H1 (cell line): ENCODE measurements around the gene CKLF. TPM values are rescaled to one million over a fixed set of nuclear protein-coding genes. Genes with fewer than 3 reads are reported as not detected.
A peak's percentile ranks its signal among the peaks of the same experiment; 100 is the strongest.

Experiments
- CTCF ChIA-PET: fragments of 300-600 bp; sonication (Branson Sonifier 250); formaldehyde crosslinking; loops from one replicate; lab custom pipeline; 2021; ENCODE audit not compliant: partially characterized antibody; lab: Charles Lee
- POLR2A ChIA-PET: fragments of 300-600 bp; sonication (Branson Sonifier 250); formaldehyde crosslinking; loops from one replicate; lab custom pipeline; 2021; ENCODE audit warnings: inconsistent platforms; ENCODE audit not compliant: partially characterized antibody; lab: Charles Lee
- DNase-seq, 2 experiments: peaks; one replicate each; pipeline versions ENCODE4 v3.0.0 to v3.0.0-alpha.2; 2010 to 2022; ENCODE audit warnings: low spot score in 2 of 2, low read depth in 1 of 2, mixed read lengths in 1 of 2
- FAIRE-seq: peaks from 2 replicates; lab custom pipeline; 2011; peaks lifted over from hg19 to GRCh38; lab: Jason Lieb, UNC
- H2AFZ ChIP-seq: 2 replicates; pipeline ENCODE4 v1.8.1; 2012; ENCODE audit warnings: low read length, inconsistent platforms
- H2AK5ac ChIP-seq: 2 replicates; pipeline ENCODE4 v1.6.1; 2013; ENCODE audit warnings: low read depth, low read length
- H2BK120ac ChIP-seq: replicated peaks from 2 replicates; pipeline ENCODE3; 2013; ENCODE audit warnings: low read depth, low read length, inconsistent platforms
- H2BK12ac ChIP-seq: 2 replicates; pipeline ENCODE4 v1.6.1; 2013; ENCODE audit warnings: low read depth, low read length
- H2BK15ac ChIP-seq: 2 replicates; pipeline ENCODE4 v1.6.1; 2013; ENCODE audit warnings: low read length
- H2BK20ac ChIP-seq: 2 replicates; pipeline ENCODE4 v1.6.1; 2013; ENCODE audit warnings: low read length
- H2BK5ac ChIP-seq: 2 replicates; pipeline ENCODE4 v1.6.1; 2013; ENCODE audit warnings: low read depth, low read length
- H3K14ac ChIP-seq: 2 replicates; pipeline ENCODE4 v1.6.1; 2013; ENCODE audit warnings: inconsistent platforms; ENCODE audit not compliant: insufficient read length
- H3K18ac ChIP-seq: 2 replicates; pipeline ENCODE4 v1.6.1; 2013; ENCODE audit warnings: low read length; ENCODE audit errors: extremely low read depth
- H3K23ac ChIP-seq: 2 replicates; pipeline ENCODE4 v1.6.1; 2013; ENCODE audit warnings: inconsistent platforms; ENCODE audit not compliant: insufficient read length
- H3K23me2 ChIP-seq: 2 replicates; pipeline ENCODE4 v1.6.1; 2013; ENCODE audit warnings: low read depth, low read length
- H3K27ac ChIP-seq: 2 replicates; pipeline ENCODE4 v1.6.1; 2011; ENCODE audit warnings: low read depth, low read length, inconsistent platforms
- H3K27me3 ChIP-seq, 4 experiments: replicated peaks in 1 of 4; 1 replicate in 1 of 4; 2 replicates in 3 of 4; pipeline versions ENCODE4 v1.6.1 to v1.8.1; 2011 to 2013; ENCODE audit warnings: low read length in 3 of 4, mild to moderate bottlenecking in 3 of 4, inconsistent platforms in 2 of 4, mixed read lengths in 2 of 4, moderate library complexity in 1 of 4; ENCODE audit not compliant: control insufficient read depth in 3 of 4, insufficient read depth in 3 of 4; ENCODE audit errors: extremely low read depth in 1 of 4
- H3K36me3 ChIP-seq, 4 experiments: 2 replicates each; pipeline versions ENCODE4 v1.6.1 to v1.8.1; 2011 to 2013; ENCODE audit warnings: mild to moderate bottlenecking in 4 of 4, low read length in 3 of 4, moderate library complexity in 2 of 4, control low read depth in 1 of 4, inconsistent platforms in 1 of 4; ENCODE audit not compliant: insufficient read depth in 4 of 4, control insufficient read depth in 2 of 4
- H3K4ac ChIP-seq: replicated peaks from 2 replicates; pipeline ENCODE3; 2013; ENCODE audit warnings: low read length, low read depth, mixed read lengths, inconsistent platforms; ENCODE audit not compliant: insufficient read length
- H3K4me1 ChIP-seq, 4 experiments: replicated peaks in 1 of 4; 1 replicate in 1 of 4; 2 replicates in 3 of 4; pipeline versions ENCODE4 v1.6.1 to v1.8.1; 2011 to 2013; ENCODE audit warnings: low read length in 3 of 4, inconsistent platforms in 2 of 4, mixed read lengths in 1 of 4; ENCODE audit not compliant: insufficient read depth in 4 of 4, control insufficient read depth in 3 of 4
- H3K4me2 ChIP-seq, 2 experiments: 2 replicates each; pipeline versions ENCODE4 v1.6.1 to v1.8.1; 2011 to 2013; ENCODE audit warnings: low read depth in 2 of 2, low read length in 2 of 2, control low read depth in 1 of 2, inconsistent platforms in 1 of 2, mild to moderate bottlenecking in 1 of 2; ENCODE audit not compliant: insufficient read depth in 1 of 2
- H3K4me3 ChIP-seq, 4 experiments: fragments of 200-600, 300-600 bp in 1 of 4; sonication (generic), shearing (Covaris generic), sonication (Bioruptor Twin) in 1 of 4; 2 replicates each; pipeline versions ENCODE4 v1.5.1 to v1.8.1; 2011 to 2016; ENCODE audit warnings: low read length in 4 of 4, low read depth in 3 of 4, control low read depth in 2 of 4, inconsistent platforms in 2 of 4, mild to moderate bottlenecking in 2 of 4, mixed read lengths in 1 of 4, moderate library complexity in 1 of 4; ENCODE audit not compliant: insufficient read depth in 2 of 4; ENCODE audit errors: extremely low read depth in 1 of 4
- H3K56ac ChIP-seq: replicated peaks from 2 replicates; pipeline ENCODE3; 2013; ENCODE audit warnings: low read depth, mild to moderate bottlenecking, mixed read lengths, low read length, inconsistent platforms; ENCODE audit not compliant: insufficient read length
- H3K79me1 ChIP-seq: 2 replicates; pipeline ENCODE4 v1.6.1; 2013; ENCODE audit warnings: low read depth, low read length, control low read depth
- H3K79me2 ChIP-seq, 2 experiments: 2 replicates each; pipeline versions ENCODE4 v1.6.1 to v1.8.1; 2012 to 2013; ENCODE audit warnings: low read length in 2 of 2, mild to moderate bottlenecking in 2 of 2, inconsistent platforms in 1 of 2; ENCODE audit not compliant: insufficient read depth in 2 of 2, control insufficient read depth in 1 of 2
- H3K9ac ChIP-seq, 4 experiments: replicated peaks in 1 of 4; 1 replicate in 1 of 4; 2 replicates in 3 of 4; pipeline versions ENCODE4 v1.6.1 to v1.8.1; 2011 to 2013; ENCODE audit warnings: low read depth in 3 of 4, low read length in 3 of 4, control low read depth in 2 of 4, mild to moderate bottlenecking in 2 of 4, moderate library complexity in 2 of 4, inconsistent platforms in 1 of 4; ENCODE audit errors: extremely low read depth in 1 of 4
- H3K9me3 ChIP-seq, 2 experiments: 2 replicates each; pipeline versions ENCODE4 v1.6.1 to v1.8.1; 2012 to 2013; ENCODE audit warnings: mild to moderate bottlenecking in 2 of 2, moderate library complexity in 2 of 2, control low read depth in 1 of 2, inconsistent platforms in 1 of 2, low read depth in 1 of 2, low read length in 1 of 2, mixed read lengths in 1 of 2; ENCODE audit not compliant: insufficient read depth in 2 of 2
- H4K20me1 ChIP-seq, 2 experiments: replicated peaks in 1 of 2; 2 replicates each; pipeline versions ENCODE3 to v1.8.1; 2011 to 2013; ENCODE audit warnings: inconsistent platforms in 2 of 2, low read length in 2 of 2, mild to moderate bottlenecking in 1 of 2; ENCODE audit not compliant: insufficient read depth in 2 of 2, control insufficient read depth in 1 of 2
- H4K5ac ChIP-seq: 2 replicates; pipeline ENCODE4 v1.6.1; 2013; ENCODE audit warnings: low read length, low read depth, mixed read lengths, inconsistent platforms; ENCODE audit not compliant: insufficient read length
- H4K8ac ChIP-seq: 2 replicates; pipeline ENCODE4 v1.8.0; 2013; ENCODE audit warnings: mild to moderate bottlenecking, moderate library complexity, low read length, inconsistent platforms; ENCODE audit not compliant: insufficient read depth; ENCODE audit errors: extremely low read depth
- H4K91ac ChIP-seq: replicated peaks from 2 replicates; pipeline ENCODE3; 2013; ENCODE audit warnings: low read length, mixed read lengths, inconsistent platforms; ENCODE audit not compliant: insufficient read length
- E2F6 ChIP-seq: IDR thresholded peaks from 2 replicates; pipeline ENCODE4 v1.6.1; 2012; ENCODE audit warnings: inconsistent platforms
- EP300 ChIP-seq, 2 experiments: IDR thresholded peaks; 1 replicate in 1 of 2; 2 replicates in 1 of 2; pipeline ENCODE4 v1.6.1; 2011 to 2012; ENCODE audit warnings: low read depth in 2 of 2, low read length in 2 of 2, mild to moderate bottlenecking in 2 of 2, borderline replicate concordance in 1 of 2, inconsistent platforms in 1 of 2, moderate library complexity in 1 of 2
- NANOG ChIP-seq: IDR thresholded peaks from 2 replicates; pipeline ENCODE4 v1.6.1; 2011; ENCODE audit warnings: low read length, low read depth, mild to moderate bottlenecking, inconsistent platforms; ENCODE audit not compliant: insufficient read depth, poor library complexity, severe bottlenecking
- PHF8 ChIP-seq: fragments of 200-600 bp; sonication (generic); conservative IDR thresholded peaks from 2 replicates; pipeline ENCODE4 v1.7.1; 2012; ENCODE audit warnings: low read depth, mild to moderate bottlenecking, inconsistent platforms, low read length, moderate library complexity
- POU5F1 ChIP-seq: IDR thresholded peaks from 2 replicates; pipeline ENCODE4 v1.6.1; 2011; ENCODE audit warnings: low read depth, mild to moderate bottlenecking, low read length, moderate library complexity
- RBBP5 ChIP-seq: IDR thresholded peaks from 2 replicates; pipeline ENCODE4 v1.7.1; 2012; ENCODE audit warnings: low read depth, mild to moderate bottlenecking, inconsistent platforms, low read length, moderate library complexity, borderline replicate concordance
- RFX5 ChIP-seq: IDR thresholded peaks from 2 replicates; pipeline ENCODE4 v1.6.1; 2011; ENCODE audit warnings: low read depth, low read length, improper control_type of control experiment, borderline replicate concordance
- TAF7 ChIP-seq: optimal IDR thresholded peaks from 2 replicates; pipeline ENCODE3; 2011; ENCODE audit warnings: low read depth, mild to moderate bottlenecking, inconsistent platforms, low read length, moderate library complexity, borderline replicate concordance
- WGBS, 2 experiments: shearing (Covaris generic) in 1 of 2; methylation state at CpG; one replicate each; pipeline versions ENCODE4 v1.1.6 to v1.1.7; 2013 to 2015; ENCODE audit warnings: low lambda C conversion rate in 2 of 2, mixed read lengths in 2 of 2, inconsistent platforms in 1 of 2, low coverage in 1 of 2, missing lambda C conversion rate in 1 of 2; ENCODE audit not compliant: insufficient replicate concordance in 2 of 2, insufficient coverage in 1 of 2, insufficient read length in 1 of 2; ENCODE audit errors: extremely low coverage in 1 of 2, missing lambda C conversion rate in 1 of 2; 5-methylcytosine and 5-hydroxymethylcytosine counted together
- polyA plus RNA-seq, 7 experiments: library from polyadenylated mRNA; depleted of rRNA in 3 of 7; stranded (reverse) in 5 of 7; unstranded in 2 of 7; fragments of >200 nt in 5 of 7; fragments of 200-250 nt in 2 of 7; gene quantifications; 1 replicate in 5 of 7; 2 replicates in 1 of 7; 4 replicates in 1 of 7; pipeline versions ENCODE4 v1.2.1 to v1.2.3, GENCODE V29; 2011 to 2013; ENCODE audit warnings: missing spikeins in 2 of 7, mixed read lengths in 2 of 7
- total RNA-seq: library from RNA; stranded (reverse); fragmentation: NEBNext Ultra II Directional; extraction: Animal tissue kit (Norgen Biotek cat#: 25700); gene quantifications from 2 replicates; pipeline ENCODE4 v1.2.1, GENCODE V29; 2021

Gene CKLF
- total and polyA plus RNA-seq, 2 of the 8 experiments (the other 6 are each of a cell fraction or from before 2014, with no cell fraction given), result 21.1 to 63.5 TPM

GRCh38 chr16:66604376-66605176 lies 52.2 kb downstream of the CKLF start, which contains the start of gene CMTM3:
Gene CMTM3 (plus strand): TSS chr16:66604704. CDS start chr16:66604806, 102 bp downstream.
- peak in 1 of 2 experiments; percentile 92 for DNase-seq
- Histone ChIP-seq H3K27me3 (no peaks in the 10 kb centered on the region), H3K27ac (peak within 1 kb of the TSS; percentile 66; the same call in 1 of the 2 replicates), H3K4me1 (peaks cover 0 to 27% (median 13%) of the 10 kb centered on the region in 4 experiments; a peak in 6 of 7 replicates), H2BK20ac (no peak within 1 kb of the TSS), H3K9ac (peak within 1 kb of the TSS; percentile 45 to 61 (median 48); a peak in 6 of 7 replicates), H3K4ac (no peak within 1 kb of the TSS), H2BK15ac (peak within 1 kb of the TSS; percentile 67), H4K8ac (peak within 1 kb of the TSS; percentile 72; the same call in 1 of the 2 replicates), H4K5ac (peak within 1 kb of the TSS; percentile 88), H2BK12ac (peak within 1 kb of the TSS; percentile 62; the same call in 1 of the 2 replicates), H3K23ac (no peak within 1 kb of the TSS), H3K36me3 (peaks cover 0 to 3% (median under 1%) of the 10 kb centered on the region in 4 experiments; a peak in 1 of 8 replicates), H2BK120ac (peak within 1 kb of the TSS; percentile 86), H3K9me3 (no peaks in the 10 kb centered on the region), H2AK5ac (no peak within 1 kb of the TSS), H3K56ac (peak within 1 kb of the TSS; percentile 77), H3K18ac (peak within 1 kb of the TSS; percentile 95), H3K4me3 (peak within 1 kb of the TSS; percentile 53 to 96 (median 68)), H3K79me2 (peaks cover 0 to 3% of the 10 kb centered on the region in 2 experiments; a peak in 2 of 4 replicates), H3K14ac (peak within 1 kb of the TSS; percentile 79), H3K4me2 (peak within 1 kb of the TSS; percentile 95 to 99), H2AFZ (peak within 1 kb of the TSS; percentile 98), H2BK5ac (peak within 1 kb of the TSS; percentile 94), H4K20me1 (peaks cover 1 to 11% of the 10 kb centered on the region in 2 experiments), H3K79me1 (peaks cover 3% of the 10 kb centered on the region; the same call in 1 of the 2 replicates), H4K91ac (peak within 1 kb of the TSS; percentile 92), H3K23me2 (peaks cover 7% of the 10 kb centered on the region)
- POLR2A ChIA-PET, result interaction anchor here (1.0 to 1.6 kb wide), 7 partner anchors 10 to 176 kb away, joined by 3 to 6 read pairs (median 4); partner anchors contain the start of genes CKLF and TK2
- 2% methylated on average over 14 of the region's 96 CpGs; no CpG with 5 or more reads in 1 of the 2 experiments for WGBS, 2 experiments
- FAIRE-seq, result no peak
- CTCF ChIA-PET, result interaction anchor here (0.8 to 2.2 kb wide), 9 partner anchors 10 to 134 kb away, joined by 3 to 6 read pairs (median 4); partner anchors contain the start of gene CKLF
- no peak for TF ChIP-seq NANOG
- peak in 1 of 2 experiments; percentile 7; a peak in 1 of 3 replicates for TF ChIP-seq EP300 (IDR thresholded peaks at IDR 0.05; ENCODE audit: borderline replicate concordance in 1 of 2, low read depth in 2 of 2, low read length in 2 of 2)
- TF ChIP-seq POU5F1, result no peak
- no peak for TF ChIP-seq RFX5
- peak; percentile 39 for TF ChIP-seq TAF7
- no peak for TF ChIP-seq E2F6
- TF ChIP-seq PHF8, result peak; percentile 51
- TF ChIP-seq RBBP5, result peak; percentile 64; the same call in 1 of the 2 replicates
